ACC112 (cell line): ENCODE data around the gene CIDEA.

Experiments used
- H2AFZ ChIP-seq: fragments of 200-600 bp; sonication (generic); one replicate; pipeline ENCODE4 v1.6.0; 2017; ENCODE audit warnings: antibody characterized with exemption, low read length; ENCODE audit not compliant: unreplicated experiment
- H3K27ac ChIP-seq: fragments of 200-600 bp; sonication (generic); 2 replicates; pipeline ENCODE4 v1.5.1; 2014; ENCODE audit warnings: low read depth, mild to moderate bottlenecking, antibody characterized with exemption, low read length, moderate library complexity
- H3K27me3 ChIP-seq: fragments of 200-600 bp; sonication (generic); 2 replicates; pipeline ENCODE4 v1.6.1; 2014; ENCODE audit warnings: mild to moderate bottlenecking, antibody characterized with exemption, low read length, moderate library complexity, mixed read lengths; ENCODE audit not compliant: insufficient read depth
- H3K36me3 ChIP-seq: fragments of 200-600 bp; sonication (generic); 2 replicates; pipeline ENCODE4 v1.6.1; 2016; ENCODE audit warnings: mild to moderate bottlenecking, antibody characterized with exemption, low read length, moderate library complexity, mixed read lengths; ENCODE audit not compliant: insufficient read depth
- H3K4me1 ChIP-seq: fragments of 200-600 bp; sonication (generic); one replicate; pipeline ENCODE4 v1.6.1; 2016; ENCODE audit warnings: low read length, mixed read lengths; ENCODE audit not compliant: insufficient read depth, unreplicated experiment, control insufficient read depth
- H3K4me3 ChIP-seq: fragments of 200-600 bp; sonication (generic); 2 replicates; pipeline ENCODE4 v1.5.1; 2014; ENCODE audit warnings: mild to moderate bottlenecking, low read depth, low read length
- H3K79me2 ChIP-seq: fragments of 200-600 bp; sonication (generic); one replicate; pipeline ENCODE4 v1.6.0; 2016; ENCODE audit warnings: low read length; ENCODE audit not compliant: control insufficient read depth, unreplicated experiment, insufficient read depth

The CIDEA gene

DNA sequence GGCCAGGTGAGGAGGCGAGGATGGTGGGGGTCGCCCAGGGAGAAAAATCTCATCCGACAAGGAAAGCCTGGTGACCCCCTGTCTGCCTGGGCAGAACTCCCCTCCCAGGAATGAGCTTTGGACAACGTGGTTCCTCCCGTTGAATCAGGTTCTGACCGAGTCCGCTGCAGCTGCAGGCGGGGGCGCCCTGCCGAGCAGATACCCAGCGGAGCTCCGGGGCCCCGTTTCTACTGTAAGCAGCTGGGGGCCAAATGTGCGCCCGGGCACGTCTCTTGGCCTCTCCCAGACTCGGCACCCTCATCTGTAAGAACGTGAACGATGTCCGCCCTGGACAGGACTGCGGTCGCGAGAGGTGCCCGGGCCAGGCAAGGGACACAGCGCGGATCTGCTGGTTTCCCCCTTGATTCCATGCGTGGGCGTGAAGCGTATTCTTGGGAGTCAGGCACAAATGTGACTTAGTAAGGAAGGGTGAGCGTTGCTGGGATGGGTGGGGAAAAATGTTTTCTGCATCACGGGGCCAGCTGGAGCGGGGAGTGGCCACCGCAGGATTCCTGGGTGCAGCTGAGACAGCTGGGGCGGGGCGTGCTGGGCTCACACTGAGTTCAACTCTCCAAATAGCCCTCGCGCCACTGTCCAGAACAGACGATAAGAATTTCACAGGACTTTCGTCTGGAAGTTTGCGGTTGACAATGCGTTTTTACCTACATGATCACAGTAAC, 33.7 kb downstream of the CIDEA start:
- no peaks in the 10 kb centered on the region for H3K79me2 ChIP-seq
- peak overlapping the region; percentile 90 for H2AFZ ChIP-seq
- peaks cover 14% of the 10 kb centered on the region for H3K4me1 ChIP-seq
- peak overlapping the region; percentile 79 for H3K4me3 ChIP-seq
- peak overlapping the region; percentile 20; the same call in 1 of the 2 replicates for H3K27ac ChIP-seq
- H3K36me3 ChIP-seq: no peaks in the 10 kb centered on the region
- no peaks in the 10 kb centered on the region for H3K27me3 ChIP-seq

DNA sequence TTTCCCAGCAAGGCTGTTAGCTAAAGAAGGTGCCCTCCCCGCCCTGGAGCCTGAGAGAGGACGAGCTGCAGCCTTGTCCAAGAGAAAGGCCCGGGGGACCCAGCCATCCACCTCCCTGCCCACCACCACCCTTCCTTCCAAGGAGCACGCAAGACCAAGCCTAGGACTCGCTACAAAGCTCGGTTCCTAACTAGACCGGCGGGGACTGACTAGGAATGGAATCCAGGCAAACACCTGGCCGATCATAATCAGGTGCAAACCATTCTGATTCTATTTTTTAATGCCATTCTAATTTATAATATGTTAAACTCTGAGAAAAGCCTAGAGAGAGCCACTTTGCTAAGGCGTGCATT, 34.2 kb downstream of the CIDEA start:
- Histone ChIP-seq H3K27ac (no peak overlapping the region; the same call in 1 of the 2 replicates), H3K36me3 (no peaks in the 10 kb centered on the region), H3K4me3 (peak overlapping the region; percentile 79), H3K27me3 (no peaks in the 10 kb centered on the region), H2AFZ (peak overlapping the region; percentile 90), H3K79me2 (no peaks in the 10 kb centered on the region), H3K4me1 (peaks cover 11% of the 10 kb centered on the region)

DNA sequence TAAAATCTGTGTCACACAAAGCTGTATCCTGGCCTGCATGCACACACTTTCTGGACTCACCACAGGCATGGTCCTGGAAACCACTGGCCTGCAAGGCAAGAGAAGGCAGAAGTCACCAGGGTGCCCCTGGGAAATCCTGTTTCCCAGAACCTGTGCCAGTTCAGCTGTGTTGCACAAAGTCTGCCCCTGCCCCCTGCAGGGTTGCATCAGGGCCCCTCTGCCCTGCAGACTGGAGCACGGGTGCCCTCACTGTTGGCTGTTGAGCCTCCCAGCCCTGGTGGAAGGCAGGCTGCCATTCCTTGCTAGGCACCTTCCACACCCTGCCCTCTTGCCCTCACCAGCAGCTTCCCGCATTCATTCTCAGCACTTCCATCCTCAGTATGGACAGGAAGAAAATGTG, 35.9 kb downstream of the CIDEA start:
- peaks cover 11% of the 10 kb centered on the region for H3K4me1 ChIP-seq
- H3K27ac ChIP-seq: no peak overlapping the region
- H3K4me3 ChIP-seq: no peak overlapping the region
- H3K79me2 ChIP-seq: no peaks in the 10 kb centered on the region
- H2AFZ ChIP-seq: no peak overlapping the region
- no peaks in the 10 kb centered on the region for H3K27me3 ChIP-seq
- H3K36me3 ChIP-seq: no peaks in the 10 kb centered on the region

DNA sequence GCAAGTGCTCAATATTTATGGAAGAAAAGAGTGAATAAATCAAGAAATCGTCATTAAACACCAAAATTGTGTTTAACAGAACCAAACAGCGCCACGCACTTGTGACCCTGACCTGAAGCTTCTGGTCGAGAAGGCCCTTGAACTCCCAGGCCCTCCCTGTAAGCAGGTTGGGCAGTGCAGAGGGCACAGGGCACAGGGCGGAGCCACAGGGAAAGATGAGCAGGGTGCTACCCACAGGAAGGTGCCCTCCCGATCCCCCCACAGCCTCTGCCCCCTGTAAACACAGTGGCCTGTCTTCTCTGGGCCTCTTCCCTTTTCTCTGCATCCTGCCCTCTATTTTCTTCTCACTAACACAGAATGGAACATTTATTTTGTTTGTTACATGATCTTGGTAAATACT, 37.0 kb downstream of the CIDEA start:
- no peak overlapping the region for H3K27ac ChIP-seq
- peaks cover 18% of the 10 kb centered on the region for H3K4me1 ChIP-seq
- no peaks in the 10 kb centered on the region for H3K36me3 ChIP-seq
- no peaks in the 10 kb centered on the region for H3K79me2 ChIP-seq
- no peaks in the 10 kb centered on the region for H3K27me3 ChIP-seq
- H3K4me3 ChIP-seq: no peak overlapping the region
- H2AFZ ChIP-seq: no peak overlapping the region

DNA sequence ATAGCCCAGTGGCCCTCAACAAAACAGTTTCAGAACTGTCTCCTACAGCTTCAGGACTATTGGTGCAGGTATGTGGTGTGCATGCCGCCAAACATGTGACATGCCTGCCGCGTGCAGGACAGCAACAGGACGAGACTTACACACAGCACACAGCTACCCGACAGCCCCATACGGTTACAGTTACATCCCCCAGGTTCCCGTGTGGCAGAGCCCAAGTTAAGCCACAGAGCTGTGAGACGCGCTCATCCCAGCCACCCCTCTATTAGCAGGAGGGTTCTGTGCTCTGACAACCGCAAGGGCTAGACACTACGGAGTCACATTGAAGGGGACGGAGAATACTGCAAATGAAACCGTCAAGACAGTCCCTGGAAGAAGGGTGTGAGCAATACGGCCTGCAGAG, 37.5 kb downstream of the CIDEA start:
- Histone ChIP-seq H3K27me3 (no peaks in the 10 kb centered on the region), H3K36me3 (no peaks in the 10 kb centered on the region), H3K4me1 (peaks cover 24% of the 10 kb centered on the region), H3K27ac (no peak overlapping the region), H2AFZ (no peak overlapping the region), H3K4me3 (no peak overlapping the region), H3K79me2 (no peaks in the 10 kb centered on the region)

DNA sequence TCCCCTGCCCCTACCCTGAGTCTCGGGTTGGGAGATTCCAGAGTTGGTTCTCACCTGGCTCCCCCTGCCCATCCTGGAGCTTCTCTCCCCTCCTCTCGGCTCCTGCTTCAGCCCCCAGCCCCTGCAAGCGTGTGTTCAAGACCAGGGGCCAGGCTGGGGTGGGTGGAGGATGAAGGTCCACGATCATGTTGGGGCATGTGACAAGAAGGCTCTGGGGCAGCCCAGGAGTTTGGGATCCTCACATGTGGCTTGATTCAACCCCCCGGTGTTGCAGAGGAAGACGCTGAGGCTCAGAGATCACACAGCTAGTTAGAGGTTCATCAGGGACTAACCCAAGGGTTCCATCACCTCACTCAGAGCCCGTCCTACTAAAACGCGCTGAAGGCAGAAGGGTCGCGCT, 39.7 kb downstream of the CIDEA start:
- H3K4me1 ChIP-seq: peaks cover 19% of the 10 kb centered on the region
- H3K27ac ChIP-seq: no peak overlapping the region
- H3K79me2 ChIP-seq: no peaks in the 10 kb centered on the region
- H3K4me3 ChIP-seq: no peak overlapping the region
- H3K27me3 ChIP-seq: no peaks in the 10 kb centered on the region
- H2AFZ ChIP-seq: no peak overlapping the region
- H3K36me3 ChIP-seq: no peaks in the 10 kb centered on the region

DNA sequence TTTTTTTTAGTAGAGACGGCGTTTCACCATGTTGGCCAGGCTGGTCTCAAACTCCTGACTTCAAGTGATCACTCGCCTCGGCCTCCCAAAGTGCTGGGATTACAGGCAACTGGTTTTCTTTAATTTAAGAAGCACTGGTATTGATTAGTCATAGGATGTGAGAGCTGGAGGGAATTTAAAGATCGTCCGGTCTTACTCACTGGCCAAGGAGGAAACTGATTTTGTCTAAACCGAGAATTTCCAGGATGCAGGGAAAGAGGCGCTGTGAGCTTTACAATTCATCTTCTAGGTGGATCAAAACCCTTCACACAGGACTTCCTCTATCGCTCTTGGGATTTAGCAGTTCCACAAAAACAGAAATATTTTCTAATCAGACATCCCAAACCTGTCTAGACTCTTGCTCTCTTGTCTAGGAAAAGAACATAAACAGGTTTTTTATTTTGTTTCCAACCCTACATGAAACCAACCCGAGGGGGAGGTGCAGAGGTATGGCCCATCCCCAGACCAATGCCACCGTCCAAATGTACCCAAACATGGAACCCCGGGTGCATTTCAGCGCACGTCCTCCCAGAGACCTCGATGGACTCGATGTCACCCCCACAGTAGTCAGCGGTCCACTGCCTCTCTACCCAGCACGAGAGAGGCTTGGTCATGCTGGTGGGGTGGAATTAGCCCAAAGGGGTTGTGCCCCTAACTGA, 41.4 kb downstream of the CIDEA start:
- peak overlapping the region; percentile 39; the same call in 1 of the 2 replicates for H3K27ac ChIP-seq
- H3K27me3 ChIP-seq: no peaks in the 10 kb centered on the region
- no peak overlapping the region for H3K4me3 ChIP-seq

DNA sequence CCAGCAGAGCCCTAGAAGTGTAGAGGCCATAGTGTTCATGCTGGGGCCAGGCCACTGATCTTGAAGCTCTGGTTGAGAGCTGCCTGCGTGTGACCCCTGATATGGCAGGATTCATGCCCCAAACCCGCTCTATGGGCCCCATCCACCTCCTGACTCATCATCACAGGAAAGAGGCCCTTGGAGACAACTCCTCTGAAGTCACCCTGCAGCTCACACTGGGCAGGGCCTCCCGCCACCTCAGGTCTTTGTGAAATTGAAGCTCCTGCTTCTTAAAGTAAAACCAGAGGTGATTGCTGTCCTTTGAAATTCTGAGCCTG, 41.9 kb downstream of the CIDEA start:
- Histone ChIP-seq H2AFZ (no peak overlapping the region), H3K4me3 (no peak overlapping the region), H3K27ac (peak overlapping the region; percentile 40; the same call in 1 of the 2 replicates), H3K79me2 (no peaks in the 10 kb centered on the region), H3K36me3 (no peaks in the 10 kb centered on the region), H3K4me1 (peaks cover 16% of the 10 kb centered on the region), H3K27me3 (no peaks in the 10 kb centered on the region)

More for the DNA sequence above, 41.4 kb downstream of the CIDEA start:
- Histone ChIP-seq H3K36me3 (no peaks in the 10 kb centered on the region), H3K79me2 (no peaks in the 10 kb centered on the region), H2AFZ (no peak overlapping the region), H3K4me1 (peaks cover 16% of the 10 kb centered on the region)

- H3K4me3 ChIP-seq: no peak overlapping the region
- no peaks in the 10 kb centered on the region for H3K27me3 ChIP-seq
- H3K27ac ChIP-seq: peak overlapping the region; percentile 40; the same call in 1 of the 2 replicates
- no peaks in the 10 kb centered on the region for H3K36me3 ChIP-seq
- no peak overlapping the region for H2AFZ ChIP-seq
- H3K79me2 ChIP-seq: no peaks in the 10 kb centered on the region
- H3K4me1 ChIP-seq: peaks cover 16% of the 10 kb centered on the region
These were observed 42.3 kb downstream of the CIDEA start for GRCh38 chr18:12296457-12296856.

- peaks cover 16% of the 10 kb centered on the region for H3K4me1 ChIP-seq
- H3K36me3 ChIP-seq: no peaks in the 10 kb centered on the region
- H3K4me3 ChIP-seq: no peak overlapping the region
- H3K27me3 ChIP-seq: no peaks in the 10 kb centered on the region
- no peak overlapping the region for H3K27ac ChIP-seq
- H2AFZ ChIP-seq: no peak overlapping the region
- H3K79me2 ChIP-seq: no peaks in the 10 kb centered on the region
These were observed 45.7 kb downstream of the CIDEA start for GRCh38 chr18:12299862-12300261.
